NK-92 (cell line): ENCODE results near the gene CD2.

Source experiments
- DNase-seq: peaks from one replicate; lab custom pipeline; 2025; ENCODE audit not compliant: unreplicated experiment; lab: John Stamatoyannopoulos, UW

Gene CD2

DNA sequence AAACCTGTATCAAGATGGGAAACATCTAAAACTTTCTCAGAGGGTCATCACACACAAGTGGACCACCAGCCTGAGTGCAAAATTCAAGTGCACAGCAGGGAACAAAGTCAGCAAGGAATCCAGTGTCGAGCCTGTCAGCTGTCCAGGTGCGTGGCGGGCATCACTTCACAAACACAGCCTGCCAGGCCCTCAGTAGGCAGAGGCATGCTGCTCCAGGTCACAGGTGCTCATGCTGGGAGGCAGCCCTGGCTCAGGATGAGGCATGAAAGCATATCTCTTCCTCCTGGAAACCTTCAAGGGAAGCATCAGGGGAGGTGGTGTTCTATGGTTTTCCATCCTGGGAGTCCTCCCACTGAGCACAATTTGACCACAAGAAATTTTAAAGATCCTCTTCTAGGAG lies 6.3 kb downstream of the CD2 start:
- no peak for DNase-seq

DNA sequence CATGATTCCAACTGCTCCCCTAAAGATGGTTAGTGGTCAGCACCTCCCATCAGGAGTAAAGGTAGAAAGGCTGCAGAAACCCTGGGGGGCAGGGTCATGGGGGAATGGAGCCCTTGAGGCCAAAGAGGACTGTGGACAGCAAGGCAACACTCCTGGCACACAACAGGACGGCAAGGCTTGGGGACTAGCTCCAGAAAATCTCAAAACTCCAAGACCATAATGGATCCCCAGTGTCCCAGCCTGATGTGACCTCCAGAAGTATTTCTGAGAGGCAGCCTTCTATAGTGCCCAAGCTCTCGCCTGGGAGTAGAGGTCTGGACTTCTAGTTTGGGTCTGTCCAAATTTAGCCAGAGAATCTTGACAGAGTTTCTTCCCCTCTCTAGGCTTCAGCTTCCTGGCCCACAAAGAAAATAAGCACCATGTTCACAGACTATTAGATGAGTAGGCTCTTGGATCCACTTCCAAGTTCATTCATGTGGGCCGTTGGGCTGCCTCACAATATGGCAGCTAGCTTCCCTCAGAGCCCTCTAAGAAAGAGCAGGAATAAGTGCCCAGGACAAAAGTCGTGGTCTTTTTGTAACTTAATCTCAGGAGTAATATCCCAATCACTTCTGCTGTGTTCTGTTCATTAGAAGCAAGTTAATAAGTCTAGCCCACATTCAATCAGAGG lies 6.9 kb downstream of the CD2 start:
- DNase-seq = no peak

DNA sequence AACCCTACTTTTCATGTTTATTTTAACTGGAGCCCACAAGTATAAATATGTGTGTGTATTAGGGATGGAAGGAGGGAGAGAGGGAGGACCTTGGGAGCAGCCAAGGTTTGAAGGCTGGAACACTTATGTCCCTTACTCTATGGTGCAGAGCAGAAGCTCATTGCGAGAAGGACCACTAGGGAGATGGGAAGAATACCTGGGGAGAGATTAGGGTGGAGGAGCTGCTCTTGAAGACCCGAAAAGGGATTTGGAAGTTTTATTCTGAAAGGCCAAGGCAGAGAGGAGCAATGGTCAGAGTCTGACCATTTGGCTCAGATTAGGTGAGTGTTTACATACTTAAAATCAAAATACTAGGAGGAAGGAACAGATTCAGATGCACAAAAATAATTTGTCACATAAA lies 8.1 kb downstream of the CD2 start:
- DNase-seq = no peak

DNA sequence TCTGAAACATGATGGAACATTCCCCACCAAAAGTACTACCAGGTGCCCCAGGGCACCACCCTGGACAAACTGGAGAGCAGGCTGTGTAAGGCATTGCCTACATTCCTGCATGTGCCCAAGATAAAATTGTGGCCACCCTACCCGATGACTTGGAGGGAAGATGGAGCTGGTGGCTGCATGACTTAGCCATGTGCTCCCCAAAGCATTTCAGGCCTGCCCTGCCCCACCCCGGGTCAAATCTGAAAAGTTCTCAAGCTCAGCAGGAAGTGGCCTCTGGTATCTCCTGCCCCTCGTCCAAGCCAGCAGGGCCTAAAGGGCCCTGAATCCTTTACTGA lies 8.5 kb downstream of the CD2 start:
- DNase-seq = no peak

DNA sequence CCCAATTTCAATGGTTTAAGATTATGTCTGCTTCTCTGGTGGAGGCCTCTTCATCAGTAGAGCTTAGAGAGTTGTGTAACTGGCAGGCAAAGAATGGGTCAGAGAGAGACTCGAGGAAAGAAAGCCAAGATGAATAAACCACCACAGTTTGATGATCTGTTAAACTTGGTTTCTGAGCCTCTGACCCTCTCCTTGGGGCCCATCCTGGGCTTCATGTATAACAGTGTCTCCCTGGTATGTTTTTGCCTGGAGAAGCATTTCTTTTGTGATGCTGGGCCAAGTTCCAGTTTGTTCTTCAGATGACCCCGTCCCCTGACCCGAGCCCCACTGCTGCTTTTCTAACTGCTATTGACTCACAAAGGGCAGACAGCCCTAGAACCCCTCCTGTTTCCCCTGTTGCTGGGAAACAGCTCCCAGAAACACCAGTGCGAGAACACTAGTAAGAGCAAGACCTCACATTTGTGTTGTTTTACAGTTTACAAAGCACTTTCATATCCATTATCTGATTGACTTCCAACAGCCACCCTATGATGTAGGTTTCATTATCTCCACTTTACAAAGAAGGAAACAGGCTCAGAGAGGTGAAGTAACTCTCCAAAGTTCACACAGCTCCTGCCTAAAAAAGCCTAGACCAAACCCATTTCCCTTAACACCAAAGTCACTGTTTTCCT lies 9.0 kb downstream of the CD2 start:
- no peak for DNase-seq

DNA sequence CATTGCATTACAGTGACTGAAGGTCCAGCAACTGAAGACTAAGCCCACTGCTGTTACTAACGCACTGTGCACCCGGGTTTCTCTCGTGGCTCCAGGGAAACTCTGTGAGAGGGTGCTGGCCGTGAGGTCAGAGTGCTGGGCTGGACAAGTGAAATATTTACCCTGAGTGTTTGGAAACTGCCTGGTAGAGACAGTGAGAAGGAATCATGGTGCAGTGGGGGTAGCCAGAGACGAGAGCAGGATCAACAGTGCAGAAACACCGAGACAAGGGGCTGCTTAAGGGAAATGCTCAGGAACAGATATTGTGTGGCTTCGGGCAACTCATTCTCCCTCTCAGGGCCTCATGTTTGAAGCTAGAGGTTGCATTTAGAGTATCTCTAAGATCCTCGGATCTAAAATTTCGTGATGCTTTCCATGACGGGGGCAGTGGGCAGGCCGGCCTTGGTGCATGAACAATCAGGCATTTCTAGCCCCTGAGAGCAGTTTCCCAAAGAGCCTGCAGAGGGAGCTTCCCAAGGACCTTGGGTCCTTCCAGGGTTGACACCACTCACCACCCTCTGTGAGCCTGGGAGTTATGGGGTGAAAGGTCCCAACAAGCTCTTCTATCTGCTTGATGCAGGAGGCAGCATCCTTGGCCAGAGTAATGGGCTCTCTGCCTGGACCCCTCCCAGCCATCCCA lies 9.7 kb downstream of the CD2 start:
- DNase-seq = no peak

DNA sequence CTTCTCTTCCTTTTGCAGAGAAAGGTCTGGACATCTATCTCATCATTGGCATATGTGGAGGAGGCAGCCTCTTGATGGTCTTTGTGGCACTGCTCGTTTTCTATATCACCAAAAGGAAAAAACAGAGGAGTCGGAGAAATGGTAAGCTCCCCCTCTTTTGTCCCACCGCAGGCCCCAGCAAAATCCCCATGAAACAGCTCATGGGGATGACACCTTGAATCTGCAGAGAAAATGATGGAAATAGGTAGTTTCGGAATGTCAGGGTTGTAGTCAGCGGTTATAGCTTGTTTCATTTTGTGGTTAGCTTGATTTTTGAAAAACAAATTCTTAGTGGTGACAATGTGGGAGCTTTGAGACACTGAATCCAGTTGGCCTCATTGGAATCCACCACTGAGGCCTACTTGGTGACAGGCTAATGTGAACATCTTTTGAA lies 10.3 kb downstream of the CD2 start:
- DNase-seq = no peak

DNA sequence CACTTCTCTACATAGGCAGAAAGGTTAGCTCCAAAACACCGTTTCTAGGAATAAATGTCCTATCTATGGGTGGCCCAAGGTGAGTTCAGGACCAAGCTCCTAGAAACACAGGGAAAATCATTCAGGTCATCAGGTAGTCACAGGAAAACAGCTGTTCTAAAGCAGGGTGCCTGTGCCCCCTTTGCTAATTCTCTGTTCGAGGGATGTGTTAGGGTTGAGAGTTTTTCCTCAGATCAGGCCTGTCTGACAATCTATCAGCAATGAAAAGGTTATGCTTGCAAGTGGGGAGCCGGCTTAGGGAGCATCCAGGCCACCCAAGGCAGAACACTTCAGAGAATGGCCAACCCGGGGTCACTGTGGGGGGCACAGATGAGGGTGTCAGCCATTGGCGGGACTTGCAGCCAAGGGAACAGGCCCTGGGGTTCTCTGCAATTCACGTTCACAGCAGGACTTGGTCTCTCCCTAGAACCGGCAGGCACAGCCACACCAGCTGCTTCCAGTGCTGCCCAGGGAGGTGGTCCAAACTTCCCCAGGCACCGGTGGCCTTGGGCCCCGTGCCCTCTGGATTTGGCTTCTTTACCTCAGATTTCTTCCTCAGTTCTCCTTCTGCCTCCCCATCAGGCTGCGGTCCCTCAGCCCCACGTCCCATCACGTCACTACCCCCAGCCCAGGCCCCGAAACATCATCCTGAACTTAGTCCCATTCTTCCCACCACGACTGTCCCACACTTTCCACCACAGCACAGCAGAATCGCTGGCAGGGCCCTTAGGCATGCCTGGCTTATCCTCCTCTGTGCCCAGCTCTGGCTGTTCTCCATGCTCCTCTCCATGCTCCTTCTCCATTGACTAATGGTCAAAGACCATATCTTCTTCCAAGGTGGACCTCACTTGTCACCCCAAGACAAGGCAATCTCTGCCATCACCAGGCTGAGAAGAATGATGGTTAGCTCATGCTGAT lies 11.0 kb downstream of the CD2 start:
- DNase-seq = no peak

DNA sequence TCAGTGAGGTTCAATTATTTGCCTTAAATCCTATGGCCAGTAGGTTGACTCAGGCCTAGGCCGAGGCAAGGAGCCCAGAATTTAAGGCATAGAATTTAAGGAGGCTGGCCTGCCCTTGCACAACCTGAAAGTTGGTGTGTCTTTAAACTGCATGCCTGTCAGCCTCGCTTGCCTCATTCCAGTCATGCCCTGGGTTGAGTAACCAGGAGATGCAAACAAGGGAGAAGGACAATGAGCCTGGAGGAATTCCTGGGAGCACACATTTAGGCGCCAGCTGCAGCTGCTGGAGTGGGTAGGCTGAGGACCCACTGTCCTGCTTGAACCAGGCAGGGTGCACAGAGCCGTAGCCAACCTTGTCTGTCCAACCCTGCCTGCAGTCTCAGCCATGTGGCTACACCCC lies 11.7 kb downstream of the CD2 start:
- DNase-seq = no peak

DNA sequence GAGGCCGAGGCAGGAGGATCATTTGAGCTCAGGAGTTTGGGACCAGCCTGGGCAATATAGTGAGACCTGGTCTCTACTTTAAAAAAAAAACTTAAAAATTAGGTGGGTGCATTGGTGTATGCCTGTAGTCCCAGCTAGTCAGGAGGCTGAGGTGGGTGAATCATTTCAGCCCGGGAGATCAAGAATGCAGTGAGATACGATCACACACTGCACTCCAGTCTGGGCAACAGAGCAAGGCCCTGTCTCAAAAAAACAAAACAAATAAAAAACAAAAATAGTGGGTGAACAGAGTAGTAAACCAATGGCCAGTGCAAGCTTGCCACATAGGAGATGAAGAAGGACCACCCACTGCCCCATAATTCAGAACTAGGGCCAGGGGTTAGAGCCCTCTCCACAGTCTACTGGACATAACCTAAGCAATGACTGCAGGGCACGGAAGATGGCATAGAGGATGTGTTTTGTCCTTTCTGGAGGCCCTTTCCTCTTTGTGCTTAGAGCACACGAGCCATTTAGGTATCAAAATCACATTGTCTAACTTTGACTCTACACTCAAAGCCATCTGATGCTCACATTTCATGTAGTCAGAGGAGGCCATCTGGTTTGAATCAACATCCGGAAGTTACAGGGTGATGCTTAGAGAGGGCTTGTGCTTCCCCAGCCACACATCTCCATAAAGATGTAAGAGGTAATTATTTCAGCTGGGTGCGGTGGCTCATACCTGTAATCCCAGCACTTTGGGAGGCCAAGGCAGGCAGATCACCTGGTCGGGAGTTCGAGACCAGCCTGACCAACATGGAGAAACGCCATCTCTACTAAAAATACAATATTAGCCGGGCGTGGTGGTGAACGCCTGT lies 12.6 kb downstream of the CD2 start:
- DNase-seq = no peak

DNA sequence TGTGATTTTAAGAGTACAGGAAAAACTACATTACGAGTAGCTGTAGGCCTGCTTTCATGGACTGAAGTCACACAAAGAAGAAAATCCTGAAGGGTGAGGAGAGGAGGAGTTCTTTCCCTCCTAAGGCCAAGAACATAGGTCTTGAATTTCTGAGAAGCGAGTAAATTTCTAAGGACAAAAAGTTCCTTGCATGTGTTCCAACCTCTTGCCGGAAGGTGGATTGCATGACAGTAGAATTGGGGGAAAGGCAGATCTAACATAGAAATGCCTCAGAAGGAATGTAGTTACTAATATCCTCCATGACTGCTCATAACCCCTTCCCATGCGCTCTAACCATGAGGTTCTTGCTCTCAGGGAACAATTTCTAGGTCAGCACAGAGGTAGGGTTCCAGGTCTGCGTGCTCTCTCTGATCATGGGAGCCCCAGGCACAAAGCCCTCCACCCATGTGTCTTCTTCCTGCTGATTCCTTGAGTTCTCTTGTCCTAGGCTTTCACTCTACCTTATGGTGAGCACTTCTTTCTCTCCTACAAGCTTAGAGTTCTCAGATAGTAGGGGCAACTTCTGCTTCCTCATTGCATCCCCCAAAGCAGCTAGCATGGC lies 13.7 kb downstream of the CD2 start:
- DNase-seq = no peak

DNA sequence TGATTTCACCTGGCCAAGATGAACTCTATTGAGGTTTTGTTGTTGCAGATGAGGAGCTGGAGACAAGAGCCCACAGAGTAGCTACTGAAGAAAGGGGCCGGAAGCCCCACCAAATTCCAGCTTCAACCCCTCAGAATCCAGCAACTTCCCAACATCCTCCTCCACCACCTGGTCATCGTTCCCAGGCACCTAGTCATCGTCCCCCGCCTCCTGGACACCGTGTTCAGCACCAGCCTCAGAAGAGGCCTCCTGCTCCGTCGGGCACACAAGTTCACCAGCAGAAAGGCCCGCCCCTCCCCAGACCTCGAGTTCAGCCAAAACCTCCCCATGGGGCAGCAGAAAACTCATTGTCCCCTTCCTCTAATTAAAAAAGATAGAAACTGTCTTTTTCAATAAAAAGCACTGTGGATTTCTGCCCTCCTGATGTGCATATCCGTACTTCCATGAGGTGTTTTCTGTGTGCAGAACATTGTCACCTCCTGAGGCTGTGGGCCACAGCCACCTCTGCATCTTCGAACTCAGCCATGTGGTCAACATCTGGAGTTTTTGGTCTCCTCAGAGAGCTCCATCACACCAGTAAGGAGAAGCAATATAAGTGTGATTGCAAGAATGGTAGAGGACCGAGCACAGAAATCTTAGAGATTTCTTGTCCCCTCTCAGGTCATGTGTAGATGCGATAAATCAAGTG lies 14.3 kb downstream of the CD2 start:
- DNase-seq = no peak

DNA sequence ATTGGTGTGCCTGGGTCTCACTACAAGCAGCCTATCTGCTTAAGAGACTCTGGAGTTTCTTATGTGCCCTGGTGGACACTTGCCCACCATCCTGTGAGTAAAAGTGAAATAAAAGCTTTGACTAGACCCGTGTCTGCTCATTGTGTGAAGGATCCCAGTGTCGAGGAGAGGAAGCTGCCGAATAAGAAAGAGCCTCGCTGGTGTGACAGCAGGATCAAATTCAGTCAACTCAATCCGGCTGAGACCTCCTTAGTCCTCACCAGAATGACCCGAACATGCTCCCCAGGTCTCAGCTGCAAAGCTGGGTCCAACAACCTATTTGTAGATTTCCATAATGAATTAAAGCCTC lies 14.8 kb downstream of the CD2 start:
- DNase-seq = no peak

DNA sequence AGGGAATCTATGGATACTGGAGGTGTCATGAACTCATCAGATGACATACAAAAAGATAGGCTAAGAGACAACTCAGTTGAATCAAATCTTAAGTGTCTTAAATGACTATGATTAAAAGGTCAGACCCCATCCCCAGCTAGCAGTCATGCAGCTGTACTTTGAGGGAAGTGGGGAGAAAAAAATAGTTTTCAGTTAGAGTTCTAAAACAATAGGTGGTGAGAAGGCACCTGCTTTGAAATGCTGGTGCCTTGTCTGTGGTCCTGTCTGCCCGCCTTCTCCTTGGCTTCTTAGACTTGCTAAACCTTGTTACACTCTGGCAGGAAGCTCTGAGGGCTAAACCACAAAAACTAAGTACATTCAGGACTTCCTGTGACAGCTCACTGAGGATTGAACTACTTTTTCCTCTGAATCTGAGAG lies 15.3 kb downstream of the CD2 start:
- no peak for DNase-seq

DNA sequence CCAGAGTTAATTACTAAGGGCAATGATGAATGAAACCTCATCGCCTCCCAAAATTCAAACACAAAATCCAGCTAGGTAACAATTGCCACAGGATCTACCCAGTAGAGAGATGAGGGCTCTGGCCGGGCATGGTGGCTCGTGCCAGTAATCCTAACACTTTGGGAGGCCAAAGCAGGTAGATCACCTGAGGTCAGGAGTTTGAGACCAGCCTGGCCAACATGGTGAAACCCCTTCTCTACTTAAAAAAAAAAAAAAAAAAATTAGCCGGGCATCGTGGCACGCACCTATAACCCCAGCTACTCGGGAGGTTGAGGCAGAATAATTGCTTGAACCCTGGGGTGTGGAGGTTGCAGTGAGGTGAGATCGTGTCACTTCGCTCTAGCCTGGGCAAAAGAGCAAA lies 15.8 kb downstream of the CD2 start:
- DNase-seq = no peak

DNA sequence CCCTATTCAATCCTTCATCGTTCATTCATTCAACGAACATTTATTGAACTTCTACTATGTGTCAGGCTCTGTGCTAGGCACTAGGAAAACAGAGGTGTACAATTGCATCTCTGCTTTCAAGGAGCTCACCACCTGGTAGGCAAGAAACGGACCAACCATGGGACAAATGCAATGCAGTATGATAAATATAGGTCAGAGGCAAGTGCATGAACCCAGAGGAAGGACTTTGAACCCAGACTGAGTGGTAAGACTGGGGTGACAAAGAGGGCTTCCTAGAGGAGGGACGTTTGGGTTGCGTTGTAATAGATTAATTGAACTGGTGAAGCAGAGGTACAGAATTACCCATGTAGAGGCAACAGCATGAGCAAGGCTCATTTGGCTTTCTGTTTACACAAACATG lies 16.4 kb downstream of the CD2 start:
- DNase-seq = no peak

DNA sequence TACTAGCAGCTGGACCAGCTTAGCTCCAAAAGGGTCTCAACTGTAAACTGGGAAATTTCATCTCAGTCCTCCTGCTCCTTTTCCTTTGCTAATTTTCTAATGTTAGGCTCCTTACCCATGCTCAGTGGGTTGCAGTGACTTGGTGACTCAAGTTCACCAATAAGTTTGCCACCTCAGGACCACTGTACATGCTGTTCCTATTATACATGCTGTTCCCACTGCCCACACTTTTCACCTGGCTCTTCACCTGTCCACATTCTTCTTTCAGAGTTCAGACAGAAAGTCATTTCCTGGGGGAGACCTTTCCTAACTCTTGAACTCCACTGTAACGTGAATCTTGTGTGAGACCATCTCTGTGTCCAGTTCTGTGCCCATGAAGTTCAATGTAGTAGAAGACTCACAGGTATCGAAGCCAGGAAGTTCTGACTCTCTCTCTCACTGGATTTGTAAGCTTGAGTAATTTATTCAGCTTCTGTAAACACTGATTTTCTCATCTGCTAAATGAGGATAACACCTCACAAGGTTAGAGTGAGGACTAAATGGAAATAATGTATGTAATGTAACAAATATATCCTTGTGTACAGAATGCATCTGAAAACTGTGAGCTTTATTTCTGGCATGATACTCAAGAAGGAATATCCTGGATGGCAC lies 17.9 kb downstream of the CD2 start:
- DNase-seq = no peak

DNA sequence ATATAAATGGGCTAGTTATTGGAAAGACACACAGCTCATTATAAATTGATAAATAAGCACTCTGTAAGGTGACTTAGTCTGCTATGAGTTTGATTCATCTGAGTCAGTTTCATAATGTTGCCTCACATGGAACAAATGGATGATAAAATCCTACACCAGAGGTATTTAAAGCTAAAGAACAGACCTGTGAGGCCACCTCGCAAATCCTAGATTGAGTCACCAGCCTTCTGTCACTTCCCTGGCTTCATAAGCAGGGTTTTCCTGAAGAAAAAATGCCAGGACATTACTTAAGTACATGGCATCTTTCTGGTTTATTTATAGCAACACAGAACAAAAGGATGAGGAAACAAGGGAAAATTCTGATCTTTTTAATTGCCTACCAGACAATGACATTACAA lies 18.4 kb downstream of the CD2 start:
- DNase-seq = no peak

DNA sequence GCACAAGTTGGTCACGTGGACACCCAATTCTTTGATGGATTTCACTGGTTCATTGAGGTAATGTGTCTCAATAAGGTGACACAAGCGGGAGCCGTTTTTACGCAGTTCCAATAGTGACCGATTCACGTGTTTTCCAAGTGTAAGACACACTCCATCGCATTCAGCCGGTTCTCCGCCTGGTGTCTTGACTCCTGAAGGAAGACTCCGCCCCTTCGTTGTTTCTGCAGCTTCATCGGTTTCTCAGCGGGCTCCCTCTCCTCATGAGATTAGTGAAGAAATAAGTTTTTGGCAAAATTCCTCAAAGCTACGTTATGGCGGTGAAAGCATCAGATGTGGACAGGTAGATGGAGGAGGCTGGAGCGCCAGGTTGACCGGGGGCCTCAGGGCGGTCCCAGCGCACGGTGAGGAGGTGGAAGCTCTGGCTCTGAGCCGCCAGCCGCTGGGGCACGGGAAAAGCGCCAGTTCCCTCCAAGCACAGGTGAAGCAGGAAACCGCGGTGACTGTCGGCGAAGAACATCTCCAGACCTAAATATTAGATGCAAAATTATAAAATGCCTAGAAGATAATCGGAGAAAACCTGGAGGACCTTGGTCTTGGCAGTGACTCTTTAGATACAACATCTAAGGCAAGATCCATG lies 21.0 kb downstream of the CD2 start:
- no peak for DNase-seq
